ENCODE data around the gene ALK.

Gene ALK

DNA sequence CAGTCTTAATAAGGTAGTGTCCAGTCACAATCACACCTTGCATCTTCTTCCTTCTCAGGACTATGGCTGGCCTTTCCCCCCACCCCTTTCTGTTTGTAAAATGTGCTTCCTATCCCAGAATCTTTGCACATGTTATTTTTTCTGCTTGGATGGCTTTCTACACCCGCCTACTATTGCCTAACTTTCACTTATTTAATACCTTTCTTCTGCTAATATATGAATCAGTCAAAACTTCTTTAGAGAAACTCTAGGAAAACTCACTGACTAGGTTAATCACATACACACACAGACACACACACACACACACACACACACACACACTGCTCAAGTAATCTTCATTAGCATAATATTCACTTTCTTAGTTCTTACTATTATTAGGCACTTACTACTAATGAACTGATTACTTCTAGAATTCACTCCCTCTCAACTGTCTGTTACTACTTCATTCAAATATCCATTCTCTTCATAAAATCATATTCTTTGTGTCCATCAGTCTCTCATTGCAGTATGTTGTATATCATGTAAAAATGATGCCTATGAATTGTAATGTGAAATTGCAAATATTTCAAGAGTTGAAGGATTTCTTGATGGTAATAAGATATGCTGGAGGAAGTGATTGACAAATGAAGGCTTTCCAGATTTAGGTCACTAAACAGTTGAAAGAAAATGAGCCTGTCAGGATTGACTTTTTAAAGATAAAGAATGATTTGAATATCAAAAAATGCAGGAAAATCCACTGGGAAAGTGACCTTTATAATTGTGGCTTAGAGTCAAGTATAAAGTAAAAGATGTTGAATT is 754.9 kb downstream of the ALK start:
- no peak for DNase-seq

DNA sequence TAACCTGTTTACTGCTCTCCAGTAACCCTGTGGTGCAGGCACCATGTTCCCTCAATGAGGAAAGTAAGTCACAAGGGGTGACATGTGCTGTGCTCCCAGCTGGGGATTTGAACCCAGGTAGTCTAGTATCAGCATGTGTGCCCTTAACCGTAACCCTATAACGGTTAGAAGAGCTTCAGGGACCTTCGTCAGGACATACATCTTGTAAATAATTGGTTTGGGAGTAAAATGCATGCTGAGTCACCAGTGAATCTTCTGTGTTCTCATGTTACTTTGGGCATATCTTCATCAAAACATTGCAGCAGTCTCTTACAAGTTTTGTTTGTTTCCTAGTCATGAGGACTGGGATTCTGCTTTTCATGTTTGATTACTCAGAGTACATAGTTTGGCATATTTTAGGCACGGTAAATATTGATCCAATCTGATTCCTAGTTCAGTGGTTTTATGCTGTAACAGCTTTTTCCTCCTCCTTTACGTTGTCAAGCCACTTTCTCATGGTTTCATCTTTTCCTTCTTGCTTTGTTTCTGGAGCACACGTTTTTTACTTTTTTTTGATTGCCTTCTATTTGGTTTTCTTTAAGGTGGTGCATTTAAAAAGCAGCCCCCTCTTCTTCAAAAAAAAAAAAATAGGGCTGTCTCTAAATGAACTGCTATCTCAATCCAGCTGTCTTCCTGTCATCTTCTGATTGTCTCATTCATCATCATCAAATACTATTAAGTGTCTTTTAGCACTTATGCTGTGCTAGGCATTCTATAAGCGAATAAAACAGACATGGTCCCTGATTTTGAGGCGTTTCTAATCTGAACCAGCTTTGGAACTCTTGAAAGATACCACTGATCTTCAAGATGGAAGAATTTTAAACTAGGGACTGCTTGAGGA is 755.8 kb downstream of the ALK start:
- DNase-seq: no peak

DNA sequence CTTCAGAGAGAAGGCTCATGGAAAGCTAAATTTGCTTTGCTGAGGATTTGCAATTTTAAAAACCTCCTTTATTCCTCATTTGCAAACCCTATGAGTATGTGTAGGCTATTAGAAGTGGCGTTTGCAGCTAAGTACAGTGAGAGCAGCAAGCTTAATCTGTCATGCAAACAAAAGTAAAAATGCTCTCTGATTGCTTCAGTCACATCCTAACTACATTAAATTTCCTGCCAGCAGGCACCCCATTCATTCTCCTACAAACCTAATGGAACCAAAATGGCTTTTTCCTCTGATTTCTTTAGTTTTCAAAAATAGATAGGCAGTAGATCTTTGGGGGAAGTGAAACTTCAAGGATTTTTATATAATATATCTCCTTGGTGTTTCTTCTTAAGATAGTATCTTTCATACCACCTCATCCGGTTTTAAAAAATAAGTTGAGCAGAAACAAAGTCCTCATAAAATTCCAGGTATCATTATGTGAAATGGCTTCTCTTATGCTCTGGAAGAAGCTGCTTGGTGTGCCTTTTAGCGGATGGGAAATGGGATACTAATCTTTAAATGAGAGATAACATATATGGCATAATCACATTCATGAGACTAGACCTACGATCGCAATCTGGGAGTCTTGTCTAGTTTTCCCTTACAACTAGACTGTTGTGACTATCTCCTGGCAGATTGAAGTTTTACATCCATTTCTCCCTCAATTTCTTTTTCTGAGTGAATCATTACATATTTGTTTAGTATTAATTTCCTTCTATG is 757.1 kb downstream of the ALK start:
- no peak for DNase-seq

DNA sequence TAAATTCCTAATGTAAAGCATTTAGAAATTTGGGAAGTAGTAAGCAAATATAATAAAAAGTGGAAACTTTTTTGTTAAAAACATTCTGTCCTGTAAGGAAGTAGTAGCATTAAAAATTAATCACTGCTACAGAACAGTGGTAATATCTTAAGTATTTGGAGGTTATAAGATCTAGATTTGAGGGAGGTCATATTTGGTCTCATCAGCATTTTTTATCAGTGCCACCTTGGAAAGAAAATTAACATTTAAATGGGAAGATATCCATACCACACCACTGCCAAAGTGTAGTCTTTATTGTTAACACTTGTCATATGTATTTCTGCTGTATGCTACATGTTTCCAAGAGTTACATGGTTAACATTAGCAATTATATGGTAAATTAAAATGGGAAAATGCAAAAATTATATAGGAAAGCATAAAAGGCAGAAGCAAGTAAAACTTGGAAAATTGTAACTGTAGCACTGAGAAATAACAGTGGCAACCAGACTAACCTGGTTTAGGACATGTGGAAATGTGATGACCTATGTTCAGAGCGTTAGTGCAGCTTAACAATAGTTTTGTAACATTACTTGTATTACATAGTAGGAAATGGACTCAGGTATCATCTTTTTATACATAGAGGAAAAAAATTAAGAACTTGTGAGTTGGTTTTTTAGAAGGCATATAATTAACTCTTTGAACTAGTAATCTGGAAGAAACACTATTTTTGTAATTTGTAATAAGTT is 759.0 kb downstream of the ALK start:
- DNase-seq: no peak

DNA sequence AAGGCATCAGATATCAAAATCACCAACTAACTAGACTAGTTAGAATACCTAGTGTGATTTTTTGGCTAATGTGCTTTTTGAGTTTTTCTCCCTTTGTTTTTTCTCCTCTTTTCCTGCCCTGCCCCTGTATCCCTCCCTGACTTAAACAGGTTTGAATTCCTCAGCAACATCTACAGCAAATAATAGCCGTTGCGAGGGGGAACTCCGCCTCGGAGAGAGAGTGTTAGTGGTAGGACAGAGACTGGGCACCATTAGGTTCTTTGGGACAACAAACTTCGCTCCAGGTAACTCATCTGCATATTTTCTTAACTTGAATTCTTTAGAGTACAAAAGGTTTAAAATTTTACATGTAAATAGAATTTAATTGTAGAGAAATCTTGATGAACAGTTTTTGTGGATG is 761.2 kb downstream of the ALK start:
- DNase-seq: no peak

DNA sequence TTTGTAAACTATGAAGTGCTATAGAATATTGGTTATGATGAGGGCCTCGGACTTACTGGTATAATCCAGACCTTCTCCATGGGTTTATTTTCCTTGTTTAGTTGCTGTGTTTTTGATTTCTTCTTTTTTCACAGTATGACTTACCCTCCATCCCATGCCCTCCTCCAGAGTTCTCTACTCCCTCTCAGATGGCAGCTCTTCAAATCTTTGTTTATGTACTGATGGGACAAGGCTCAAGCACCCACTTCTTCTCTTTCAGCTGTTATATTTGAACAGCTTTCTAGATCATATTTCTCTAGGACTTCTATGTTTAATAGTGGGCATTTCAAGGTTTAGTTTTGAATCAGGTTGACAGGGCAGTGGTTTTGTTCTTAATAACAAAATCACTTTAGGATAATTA is 762.3 kb downstream of the ALK start:
- no peak for DNase-seq

DNA sequence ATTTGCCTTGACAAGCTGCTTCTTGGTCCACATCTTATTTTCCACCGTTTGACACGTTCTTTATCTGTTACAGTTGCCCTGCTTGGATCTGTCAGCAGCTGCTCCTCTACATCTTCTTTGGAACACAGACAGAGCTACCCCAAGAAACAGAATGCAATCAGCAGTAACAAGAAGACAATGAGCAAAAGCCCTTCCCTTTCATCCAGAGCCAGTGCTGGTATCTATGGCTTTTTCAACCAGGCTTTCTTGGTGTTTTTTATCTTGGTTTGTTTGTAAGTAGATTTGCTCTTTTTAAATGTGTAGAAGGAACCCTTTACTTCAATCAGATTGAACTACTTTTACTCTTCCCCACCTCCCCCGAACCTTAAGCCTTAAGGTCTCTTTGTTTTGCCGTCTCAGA is 764.3 kb downstream of the ALK start:
- DNase-seq: no peak

DNA sequence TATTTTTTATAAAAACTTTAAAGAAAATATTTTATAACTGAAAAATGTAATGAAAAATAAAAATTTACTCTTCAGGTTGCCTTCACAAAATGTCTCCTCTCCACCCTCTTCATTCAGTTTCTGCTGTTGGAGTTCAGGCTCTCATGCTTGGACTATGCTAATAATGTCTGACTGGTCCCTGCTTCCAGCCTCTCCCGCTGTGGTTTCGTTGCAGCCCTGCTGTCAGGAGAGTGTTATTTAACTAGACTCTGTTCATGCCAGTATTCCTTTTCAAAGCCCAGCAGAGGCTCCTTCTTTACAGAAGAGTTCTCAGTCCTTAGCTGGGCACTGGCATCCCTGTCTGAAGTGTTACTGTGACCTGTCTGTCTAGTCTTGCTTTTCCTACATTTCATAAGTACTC is 765.8 kb downstream of the ALK start:
- DNase-seq: no peak

DNA sequence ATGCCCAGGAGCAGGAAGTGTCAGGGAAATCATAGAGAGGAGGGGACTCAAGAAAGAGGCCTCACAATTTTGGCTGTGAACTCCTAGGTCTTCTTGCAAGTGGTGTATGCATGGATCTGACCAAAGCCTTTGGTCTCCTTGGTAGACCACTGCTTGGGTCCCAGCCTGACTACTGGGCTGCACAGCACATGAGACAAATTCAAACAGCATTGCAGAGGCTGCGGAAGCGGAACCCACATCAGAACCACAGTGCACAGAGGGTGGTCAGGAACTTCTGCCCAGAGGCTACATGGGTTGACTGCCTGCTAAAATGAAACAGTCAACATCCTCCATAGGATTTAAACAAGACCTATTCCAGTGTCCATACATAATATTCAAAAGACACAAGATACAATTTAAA is 766.8 kb downstream of the ALK start:
- DNase-seq: no peak

DNA sequence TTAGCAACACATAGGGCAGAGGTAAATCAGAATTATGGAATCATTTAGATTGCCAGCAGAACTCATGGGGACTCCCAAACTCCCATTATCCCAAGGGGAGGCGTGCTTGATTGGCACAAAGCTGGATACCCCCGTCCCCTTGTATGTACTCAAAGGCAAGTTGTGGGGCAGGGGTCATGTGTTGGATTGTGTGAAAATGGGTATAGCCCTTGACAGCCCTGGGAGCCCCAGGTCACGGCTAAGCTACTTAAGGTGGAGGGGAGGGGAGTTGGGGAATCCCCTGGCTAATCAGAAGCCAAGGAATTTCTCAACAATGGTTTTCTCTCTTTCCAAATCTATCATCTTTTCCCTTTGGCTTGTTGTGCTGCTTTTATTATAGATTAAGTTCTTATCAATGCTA is 773.4 kb downstream of the ALK start:
- DNase-seq: no peak

DNA sequence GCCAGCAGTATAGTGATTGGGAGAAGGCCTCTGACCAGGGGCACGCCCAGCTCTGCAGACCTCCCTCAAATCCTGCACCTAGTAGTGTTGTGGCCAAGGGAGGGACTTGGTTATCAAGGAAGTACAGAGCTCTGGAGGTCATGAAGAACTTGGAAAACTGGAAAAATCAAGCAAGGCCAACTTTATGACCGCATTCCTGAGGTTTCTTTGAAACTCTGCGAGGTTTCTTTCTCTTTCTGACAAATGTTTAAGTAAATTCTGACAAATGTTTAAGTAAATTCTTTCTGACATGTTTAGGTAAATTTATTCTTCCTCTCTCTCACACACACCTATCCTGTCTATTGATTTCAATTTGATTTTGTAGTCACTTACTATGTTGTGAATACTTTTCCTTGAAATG is 775.2 kb downstream of the ALK start:
- no peak for DNase-seq

DNA sequence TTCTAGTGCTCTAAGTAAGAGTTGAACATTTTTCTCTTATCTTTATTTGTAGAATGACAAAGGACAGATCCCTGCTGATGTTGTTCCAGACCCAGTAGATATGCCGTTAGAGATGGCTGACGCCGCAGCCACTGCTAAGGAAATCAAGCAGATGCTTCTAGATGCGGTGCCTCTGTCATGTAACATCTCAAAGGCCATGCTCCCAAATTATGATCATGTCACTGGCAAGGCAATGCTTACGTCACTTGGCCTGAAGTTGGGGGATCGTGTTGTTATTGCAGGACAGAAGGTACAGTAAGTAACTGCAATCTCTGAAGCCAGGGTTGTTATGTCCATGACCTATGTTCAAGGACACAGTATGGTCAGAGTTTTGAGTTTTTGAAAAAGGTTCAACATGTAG is 777.7 kb downstream of the ALK start:
- no peak for DNase-seq

Data from GF-D8 (cell line).